H1 (cell line): ENCODE results near the gene CRTC3. TPM values are rescaled to one million over a fixed set of nuclear protein-coding genes. Genes with fewer than 3 reads are reported as not detected.

Experiments used
- CTCF ChIA-PET: fragments of 300-600 bp; sonication (Branson Sonifier 250); formaldehyde crosslinking; loops from one replicate; lab custom pipeline; 2021; ENCODE audit not compliant: partially characterized antibody; lab: Charles Lee
- POLR2A ChIA-PET: fragments of 300-600 bp; sonication (Branson Sonifier 250); formaldehyde crosslinking; loops from one replicate; lab custom pipeline; 2021; ENCODE audit warnings: inconsistent platforms; ENCODE audit not compliant: partially characterized antibody; lab: Charles Lee
- DNase-seq, 2 experiments: peaks; one replicate each; pipeline versions ENCODE4 v3.0.0 to v3.0.0-alpha.2; 2010 to 2022; ENCODE audit warnings: low spot score in 2 of 2, low read depth in 1 of 2, mixed read lengths in 1 of 2
- FAIRE-seq: peaks from 2 replicates; lab custom pipeline; 2011; peaks lifted over from hg19 to GRCh38; lab: Jason Lieb, UNC
- H2AFZ ChIP-seq: 2 replicates; pipeline ENCODE4 v1.8.1; 2012; ENCODE audit warnings: low read length, inconsistent platforms
- H2AK5ac ChIP-seq: 2 replicates; pipeline ENCODE4 v1.6.1; 2013; ENCODE audit warnings: low read depth, low read length
- H2BK120ac ChIP-seq: replicated peaks from 2 replicates; pipeline ENCODE3; 2013; ENCODE audit warnings: low read depth, low read length, inconsistent platforms
- H2BK12ac ChIP-seq: 2 replicates; pipeline ENCODE4 v1.6.1; 2013; ENCODE audit warnings: low read depth, low read length
- H2BK15ac ChIP-seq: 2 replicates; pipeline ENCODE4 v1.6.1; 2013; ENCODE audit warnings: low read length
- H2BK20ac ChIP-seq: 2 replicates; pipeline ENCODE4 v1.6.1; 2013; ENCODE audit warnings: low read length
- H2BK5ac ChIP-seq: 2 replicates; pipeline ENCODE4 v1.6.1; 2013; ENCODE audit warnings: low read depth, low read length
- H3K14ac ChIP-seq: 2 replicates; pipeline ENCODE4 v1.6.1; 2013; ENCODE audit warnings: inconsistent platforms; ENCODE audit not compliant: insufficient read length
- H3K18ac ChIP-seq: 2 replicates; pipeline ENCODE4 v1.6.1; 2013; ENCODE audit warnings: low read length; ENCODE audit errors: extremely low read depth
- H3K23ac ChIP-seq: 2 replicates; pipeline ENCODE4 v1.6.1; 2013; ENCODE audit warnings: inconsistent platforms; ENCODE audit not compliant: insufficient read length
- H3K23me2 ChIP-seq: 2 replicates; pipeline ENCODE4 v1.6.1; 2013; ENCODE audit warnings: low read depth, low read length
- H3K27ac ChIP-seq: 2 replicates; pipeline ENCODE4 v1.6.1; 2011; ENCODE audit warnings: low read depth, low read length, inconsistent platforms
- H3K27me3 ChIP-seq, 4 experiments: replicated peaks in 1 of 4; 1 replicate in 1 of 4; 2 replicates in 3 of 4; pipeline versions ENCODE4 v1.6.1 to v1.8.1; 2011 to 2013; ENCODE audit warnings: low read length in 3 of 4, mild to moderate bottlenecking in 3 of 4, inconsistent platforms in 2 of 4, mixed read lengths in 2 of 4, moderate library complexity in 1 of 4; ENCODE audit not compliant: control insufficient read depth in 3 of 4, insufficient read depth in 3 of 4; ENCODE audit errors: extremely low read depth in 1 of 4
- H3K36me3 ChIP-seq, 4 experiments: 2 replicates each; pipeline versions ENCODE4 v1.6.1 to v1.8.1; 2011 to 2013; ENCODE audit warnings: mild to moderate bottlenecking in 4 of 4, low read length in 3 of 4, moderate library complexity in 2 of 4, control low read depth in 1 of 4, inconsistent platforms in 1 of 4; ENCODE audit not compliant: insufficient read depth in 4 of 4, control insufficient read depth in 2 of 4
- H3K4ac ChIP-seq: replicated peaks from 2 replicates; pipeline ENCODE3; 2013; ENCODE audit warnings: low read length, low read depth, mixed read lengths, inconsistent platforms; ENCODE audit not compliant: insufficient read length
- H3K4me1 ChIP-seq, 4 experiments: replicated peaks in 1 of 4; 1 replicate in 1 of 4; 2 replicates in 3 of 4; pipeline versions ENCODE4 v1.6.1 to v1.8.1; 2011 to 2013; ENCODE audit warnings: low read length in 3 of 4, inconsistent platforms in 2 of 4, mixed read lengths in 1 of 4; ENCODE audit not compliant: insufficient read depth in 4 of 4, control insufficient read depth in 3 of 4
- H3K4me2 ChIP-seq, 2 experiments: 2 replicates each; pipeline versions ENCODE4 v1.6.1 to v1.8.1; 2011 to 2013; ENCODE audit warnings: low read depth in 2 of 2, low read length in 2 of 2, control low read depth in 1 of 2, inconsistent platforms in 1 of 2, mild to moderate bottlenecking in 1 of 2; ENCODE audit not compliant: insufficient read depth in 1 of 2
- H3K4me3 ChIP-seq, 4 experiments: fragments of 200-600, 300-600 bp in 1 of 4; sonication (generic), shearing (Covaris generic), sonication (Bioruptor Twin) in 1 of 4; 2 replicates each; pipeline versions ENCODE4 v1.5.1 to v1.8.1; 2011 to 2016; ENCODE audit warnings: low read length in 4 of 4, low read depth in 3 of 4, control low read depth in 2 of 4, inconsistent platforms in 2 of 4, mild to moderate bottlenecking in 2 of 4, mixed read lengths in 1 of 4, moderate library complexity in 1 of 4; ENCODE audit not compliant: insufficient read depth in 2 of 4; ENCODE audit errors: extremely low read depth in 1 of 4
- H3K56ac ChIP-seq: replicated peaks from 2 replicates; pipeline ENCODE3; 2013; ENCODE audit warnings: low read depth, mild to moderate bottlenecking, mixed read lengths, low read length, inconsistent platforms; ENCODE audit not compliant: insufficient read length
- H3K79me1 ChIP-seq: 2 replicates; pipeline ENCODE4 v1.6.1; 2013; ENCODE audit warnings: low read depth, low read length, control low read depth
- H3K79me2 ChIP-seq, 2 experiments: 2 replicates each; pipeline versions ENCODE4 v1.6.1 to v1.8.1; 2012 to 2013; ENCODE audit warnings: low read length in 2 of 2, mild to moderate bottlenecking in 2 of 2, inconsistent platforms in 1 of 2; ENCODE audit not compliant: insufficient read depth in 2 of 2, control insufficient read depth in 1 of 2
- H3K9ac ChIP-seq, 4 experiments: replicated peaks in 1 of 4; 1 replicate in 1 of 4; 2 replicates in 3 of 4; pipeline versions ENCODE4 v1.6.1 to v1.8.1; 2011 to 2013; ENCODE audit warnings: low read depth in 3 of 4, low read length in 3 of 4, control low read depth in 2 of 4, mild to moderate bottlenecking in 2 of 4, moderate library complexity in 2 of 4, inconsistent platforms in 1 of 4; ENCODE audit errors: extremely low read depth in 1 of 4
- H3K9me3 ChIP-seq, 2 experiments: 2 replicates each; pipeline versions ENCODE4 v1.6.1 to v1.8.1; 2012 to 2013; ENCODE audit warnings: mild to moderate bottlenecking in 2 of 2, moderate library complexity in 2 of 2, control low read depth in 1 of 2, inconsistent platforms in 1 of 2, low read depth in 1 of 2, low read length in 1 of 2, mixed read lengths in 1 of 2; ENCODE audit not compliant: insufficient read depth in 2 of 2
- H4K20me1 ChIP-seq, 2 experiments: replicated peaks in 1 of 2; 2 replicates each; pipeline versions ENCODE3 to v1.8.1; 2011 to 2013; ENCODE audit warnings: inconsistent platforms in 2 of 2, low read length in 2 of 2, mild to moderate bottlenecking in 1 of 2; ENCODE audit not compliant: insufficient read depth in 2 of 2, control insufficient read depth in 1 of 2
- H4K5ac ChIP-seq: 2 replicates; pipeline ENCODE4 v1.6.1; 2013; ENCODE audit warnings: low read length, low read depth, mixed read lengths, inconsistent platforms; ENCODE audit not compliant: insufficient read length
- H4K8ac ChIP-seq: 2 replicates; pipeline ENCODE4 v1.8.0; 2013; ENCODE audit warnings: mild to moderate bottlenecking, moderate library complexity, low read length, inconsistent platforms; ENCODE audit not compliant: insufficient read depth; ENCODE audit errors: extremely low read depth
- H4K91ac ChIP-seq: replicated peaks from 2 replicates; pipeline ENCODE3; 2013; ENCODE audit warnings: low read length, mixed read lengths, inconsistent platforms; ENCODE audit not compliant: insufficient read length
- BACH1 ChIP-seq: IDR thresholded peaks from 2 replicates; pipeline ENCODE4 v1.6.1; 2012; ENCODE audit warnings: low read length, improper control_type of control experiment
- CEBPB ChIP-seq: IDR thresholded peaks from 2 replicates; pipeline ENCODE4 v1.6.1; 2012; ENCODE audit warnings: low read depth, low read length
- CTCF ChIP-seq, 3 experiments: IDR thresholded peaks; 1 replicate in 2 of 3; 2 replicates in 1 of 3; pipeline versions ENCODE4 v1.5.1 to v1.6.1; 2011; ENCODE audit warnings: low read length in 3 of 3, mild to moderate bottlenecking in 3 of 3, inconsistent platforms in 2 of 3, low read depth in 1 of 3, moderate library complexity in 1 of 3; ENCODE audit not compliant: insufficient read depth in 1 of 3; ENCODE audit errors: control extremely low read depth in 1 of 3
- JUN ChIP-seq: IDR thresholded peaks from 2 replicates; pipeline ENCODE4 v1.6.1; 2011; ENCODE audit warnings: low read depth, mild to moderate bottlenecking, improper control_type of control experiment, low read length
- KDM1A ChIP-seq: fragments of 200-600, 300-600 bp; sonication (generic); IDR thresholded peaks from 2 replicates; pipeline ENCODE4 v1.7.1; 2016; ENCODE audit warnings: mild to moderate bottlenecking, low read length, borderline replicate concordance
- KDM5A ChIP-seq: fragments of 200-600 bp; IDR thresholded peaks from 2 replicates; pipeline ENCODE4 v1.7.1; 2012; ENCODE audit warnings: mild to moderate bottlenecking, low read length, inconsistent platforms, mixed read lengths
- NRF1 ChIP-seq: IDR thresholded peaks from 2 replicates; pipeline ENCODE4 v1.6.1; 2011; ENCODE audit warnings: mild to moderate bottlenecking, low read depth, low read length, improper control_type of control experiment
- RXRA ChIP-seq: IDR thresholded peaks from 2 replicates; pipeline ENCODE4 v1.6.1; 2011; ENCODE audit warnings: low read depth, mild to moderate bottlenecking, low read length, moderate library complexity; ENCODE audit not compliant: insufficient read depth
- SP4 ChIP-seq: IDR thresholded peaks from 2 replicates; pipeline ENCODE4 v1.6.1; 2012; ENCODE audit warnings: low read length, inconsistent platforms
- TAF7 ChIP-seq: optimal IDR thresholded peaks from 2 replicates; pipeline ENCODE3; 2011; ENCODE audit warnings: low read depth, mild to moderate bottlenecking, inconsistent platforms, low read length, moderate library complexity, borderline replicate concordance
- YY1 ChIP-seq: IDR thresholded peaks from 2 replicates; pipeline ENCODE4 v1.6.1; 2011; ENCODE audit warnings: low read depth, mild to moderate bottlenecking, low read length
- WGBS, 2 experiments: shearing (Covaris generic) in 1 of 2; methylation state at CpG; one replicate each; pipeline versions ENCODE4 v1.1.6 to v1.1.7; 2013 to 2015; ENCODE audit warnings: low lambda C conversion rate in 2 of 2, mixed read lengths in 2 of 2, inconsistent platforms in 1 of 2, low coverage in 1 of 2, missing lambda C conversion rate in 1 of 2; ENCODE audit not compliant: insufficient replicate concordance in 2 of 2, insufficient coverage in 1 of 2, insufficient read length in 1 of 2; ENCODE audit errors: extremely low coverage in 1 of 2, missing lambda C conversion rate in 1 of 2; 5-methylcytosine and 5-hydroxymethylcytosine counted together
- polyA plus RNA-seq, 7 experiments: library from polyadenylated mRNA; depleted of rRNA in 3 of 7; stranded (reverse) in 5 of 7; unstranded in 2 of 7; fragments of >200 nt in 5 of 7; fragments of 200-250 nt in 2 of 7; gene quantifications; 1 replicate in 5 of 7; 2 replicates in 1 of 7; 4 replicates in 1 of 7; pipeline versions ENCODE4 v1.2.1 to v1.2.3, GENCODE V29; 2011 to 2013; ENCODE audit warnings: missing spikeins in 2 of 7, mixed read lengths in 2 of 7
- total RNA-seq: library from RNA; stranded (reverse); fragmentation: NEBNext Ultra II Directional; extraction: Animal tissue kit (Norgen Biotek cat#: 25700); gene quantifications from 2 replicates; pipeline ENCODE4 v1.2.1, GENCODE V29; 2021
- TF ChIP-seq, protein P1 (sequence below): IDR thresholded peaks from 2 replicates; pipeline ENCODE4 v1.6.1; 2011; ENCODE audit warnings: low read length, improper control_type of control experiment

Gene CRTC3
- total and polyA plus RNA-seq, 2 of the 8 experiments (the other 6 are each of a cell fraction or from before 2014, with no cell fraction given): 5.0 to 5.3 TPM

DNA sequence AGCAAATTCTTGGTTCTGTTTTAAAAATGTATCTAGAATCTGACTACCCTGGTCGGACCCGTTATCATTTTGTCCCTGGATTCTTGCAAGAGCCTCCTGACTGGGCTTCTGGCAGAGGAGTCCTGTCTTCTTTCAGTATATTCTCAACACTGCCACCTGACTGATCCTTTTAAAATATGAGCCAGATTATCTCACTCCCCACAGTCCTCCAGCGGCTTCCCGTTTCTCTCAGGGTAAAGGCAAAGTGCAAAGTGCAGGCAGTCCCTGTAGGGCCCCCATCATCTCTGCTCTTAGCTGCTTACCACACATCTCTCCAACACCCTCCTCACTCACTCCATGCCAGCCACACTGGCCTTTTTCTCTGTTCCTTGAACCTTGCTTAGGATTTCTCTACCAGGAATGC lies 28.4 kb downstream of the CRTC3 start:
- Histone ChIP-seq H3K79me1 (no peaks in the 10 kb centered on the region), H2BK5ac (no peak overlapping the region), H3K4me1 (peaks cover 0 to 4% (median 0%) of the 10 kb centered on the region in 4 experiments; a peak in 2 of 7 replicates), H4K91ac (no peak overlapping the region), H3K4me2 (no peak overlapping the region), H3K4ac (no peak overlapping the region), H2BK20ac (no peak overlapping the region), H3K9me3 (no peaks in the 10 kb centered on the region), H3K18ac (no peak overlapping the region), H2BK120ac (no peak overlapping the region), H2BK15ac (no peak overlapping the region), H4K5ac (no peak overlapping the region), H2BK12ac (no peak overlapping the region), H3K56ac (no peak overlapping the region), H3K79me2 (no peaks in the 10 kb centered on the region), H2AFZ (no peak overlapping the region), H2AK5ac (no peak overlapping the region), H3K14ac (no peak overlapping the region), H3K23ac (no peak overlapping the region), H3K23me2 (no peaks in the 10 kb centered on the region), H3K9ac (no peak overlapping the region), H3K4me3 (no peak overlapping the region), H4K20me1 (no peaks in the 10 kb centered on the region), H3K27ac (no peak overlapping the region), H4K8ac (no peak overlapping the region), H3K36me3 (no peaks in the 10 kb centered on the region), H3K27me3 (no peaks in the 10 kb centered on the region)
- 88% methylated on average over 4 of the region's 4 CpGs; no CpG with 5 or more reads in 1 of the 2 experiments for WGBS, 2 experiments
- POLR2A ChIA-PET: no interaction called here
- FAIRE-seq: no peak
- DNase-seq: no peak
- CTCF ChIA-PET: interaction anchor here (0.9 kb wide), 1 partner anchor 17 kb away, joined by 3 read pairs; no protein-coding TSS in a partner anchor
- TF ChIP-seq CEBPB: no peak
- TF ChIP-seq RXRA: no peak
- TF ChIP-seq, protein P1, sequence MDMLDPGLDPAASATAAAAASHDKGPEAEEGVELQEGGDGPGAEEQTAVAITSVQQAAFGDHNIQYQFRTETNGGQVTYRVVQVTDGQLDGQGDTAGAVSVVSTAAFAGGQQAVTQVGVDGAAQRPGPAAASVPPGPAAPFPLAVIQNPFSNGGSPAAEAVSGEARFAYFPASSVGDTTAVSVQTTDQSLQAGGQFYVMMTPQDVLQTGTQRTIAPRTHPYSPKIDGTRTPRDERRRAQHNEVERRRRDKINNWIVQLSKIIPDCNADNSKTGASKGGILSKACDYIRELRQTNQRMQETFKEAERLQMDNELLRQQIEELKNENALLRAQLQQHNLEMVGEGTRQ: no peak
- no peak for TF ChIP-seq CTCF (IDR thresholded peaks at IDR 0.05; ENCODE audit: control extremely low read depth in 1 of 3, insufficient read depth in 1 of 3, low read depth in 1 of 3, low read length in 3 of 3)
- no peak for TF ChIP-seq BACH1
- TF ChIP-seq YY1: no peak
- no peak for TF ChIP-seq KDM5A
- no peak for TF ChIP-seq JUN
- TF ChIP-seq SP4: no peak
- TF ChIP-seq KDM1A: no peak
- TF ChIP-seq NRF1: no peak
- no peak for TF ChIP-seq TAF7
